ENCODE measurements around the gene ARAP3.

DNA sequence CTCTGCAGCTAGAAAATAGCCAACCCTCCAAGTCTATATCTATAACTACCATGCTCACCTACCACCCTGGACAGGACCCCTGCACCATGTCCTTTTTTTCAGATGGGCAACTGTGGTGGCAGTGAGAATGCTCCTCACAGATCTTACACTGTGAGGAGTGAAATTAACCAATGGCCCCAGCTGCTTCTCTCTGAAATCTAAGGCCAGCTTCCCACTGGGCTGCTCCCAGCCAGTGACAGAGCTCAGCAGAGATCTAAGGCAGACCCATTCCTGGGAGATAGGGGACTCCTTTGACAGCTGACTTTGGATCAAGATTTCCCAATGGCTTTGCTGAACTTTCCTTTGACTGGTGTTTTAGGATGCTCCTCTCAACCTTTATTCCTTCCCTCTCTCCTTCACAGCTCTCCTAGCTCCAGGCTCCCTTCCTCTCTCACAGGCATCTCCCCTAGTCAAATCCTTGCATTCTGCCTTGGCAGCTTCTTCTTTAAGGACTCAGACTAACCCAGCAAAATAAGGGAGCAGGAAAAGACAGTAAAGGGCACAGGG is 1.6 kb upstream of the ARAP3 start:
- TF ChIP-seq, protein P1, sequence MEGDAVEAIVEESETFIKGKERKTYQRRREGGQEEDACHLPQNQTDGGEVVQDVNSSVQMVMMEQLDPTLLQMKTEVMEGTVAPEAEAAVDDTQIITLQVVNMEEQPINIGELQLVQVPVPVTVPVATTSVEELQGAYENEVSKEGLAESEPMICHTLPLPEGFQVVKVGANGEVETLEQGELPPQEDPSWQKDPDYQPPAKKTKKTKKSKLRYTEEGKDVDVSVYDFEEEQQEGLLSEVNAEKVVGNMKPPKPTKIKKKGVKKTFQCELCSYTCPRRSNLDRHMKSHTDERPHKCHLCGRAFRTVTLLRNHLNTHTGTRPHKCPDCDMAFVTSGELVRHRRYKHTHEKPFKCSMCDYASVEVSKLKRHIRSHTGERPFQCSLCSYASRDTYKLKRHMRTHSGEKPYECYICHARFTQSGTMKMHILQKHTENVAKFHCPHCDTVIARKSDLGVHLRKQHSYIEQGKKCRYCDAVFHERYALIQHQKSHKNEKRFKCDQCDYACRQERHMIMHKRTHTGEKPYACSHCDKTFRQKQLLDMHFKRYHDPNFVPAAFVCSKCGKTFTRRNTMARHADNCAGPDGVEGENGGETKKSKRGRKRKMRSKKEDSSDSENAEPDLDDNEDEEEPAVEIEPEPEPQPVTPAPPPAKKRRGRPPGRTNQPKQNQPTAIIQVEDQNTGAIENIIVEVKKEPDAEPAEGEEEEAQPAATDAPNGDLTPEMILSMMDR (IDR thresholded peaks at IDR 0.05; ENCODE audit: insufficient read depth, low read depth, low read length), result no peak
- TF ChIP-seq EZH2 (IDR thresholded peaks at IDR 0.05; ENCODE audit: insufficient read depth, low read length), result no peak
